HAP-1 (cell line): Measurements from ENCODE around the gene FLYWCH1.

Experiments
- DNase-seq, 2 experiments: peaks; one replicate each; pipeline ENCODE4 v3.0.0-alpha.2; 2016 to 2020; ENCODE audit warnings: low spot score in 2 of 2
- H3K27me3 ChIP-seq: fragments of 250-450 bp; sonication (Bioruptor Pico); 2 replicates; pipeline ENCODE4 v1.5.1; 2020; ENCODE audit warnings: low read depth, mild to moderate bottlenecking, moderate library complexity
- H3K36me3 ChIP-seq: fragments of 250-450 bp; sonication (Bioruptor Pico); replicated peaks from 2 replicates; pipeline ENCODE4 v1.5.1; 2020; ENCODE audit warnings: mild to moderate bottlenecking
- H3K4me1 ChIP-seq: fragments of 250-450 bp; sonication (Bioruptor Pico); 2 replicates; pipeline ENCODE4 v1.5.1; 2020; ENCODE audit warnings: mild to moderate bottlenecking
- H3K4me3 ChIP-seq: fragments of 250-450 bp; sonication (Bioruptor Pico); 2 replicates; pipeline ENCODE4 v1.5.1; 2020; ENCODE audit warnings: mild to moderate bottlenecking, moderate library complexity
- H3K9me3 ChIP-seq: fragments of 250-450 bp; sonication (Bioruptor Pico); 2 replicates; pipeline ENCODE4 v1.5.1; 2020; ENCODE audit warnings: mild to moderate bottlenecking, moderate library complexity
- in situ Hi-C: fragments of 300-500 bp; cut with MboI; formaldehyde crosslinking; loops from 3 replicates; pipeline ENCODE4 v1.14.3; 2020; ENCODE audit warnings: low sequenced_read_pairs, inconsistent platforms, mixed read lengths

Gene FLYWCH1

DNA sequence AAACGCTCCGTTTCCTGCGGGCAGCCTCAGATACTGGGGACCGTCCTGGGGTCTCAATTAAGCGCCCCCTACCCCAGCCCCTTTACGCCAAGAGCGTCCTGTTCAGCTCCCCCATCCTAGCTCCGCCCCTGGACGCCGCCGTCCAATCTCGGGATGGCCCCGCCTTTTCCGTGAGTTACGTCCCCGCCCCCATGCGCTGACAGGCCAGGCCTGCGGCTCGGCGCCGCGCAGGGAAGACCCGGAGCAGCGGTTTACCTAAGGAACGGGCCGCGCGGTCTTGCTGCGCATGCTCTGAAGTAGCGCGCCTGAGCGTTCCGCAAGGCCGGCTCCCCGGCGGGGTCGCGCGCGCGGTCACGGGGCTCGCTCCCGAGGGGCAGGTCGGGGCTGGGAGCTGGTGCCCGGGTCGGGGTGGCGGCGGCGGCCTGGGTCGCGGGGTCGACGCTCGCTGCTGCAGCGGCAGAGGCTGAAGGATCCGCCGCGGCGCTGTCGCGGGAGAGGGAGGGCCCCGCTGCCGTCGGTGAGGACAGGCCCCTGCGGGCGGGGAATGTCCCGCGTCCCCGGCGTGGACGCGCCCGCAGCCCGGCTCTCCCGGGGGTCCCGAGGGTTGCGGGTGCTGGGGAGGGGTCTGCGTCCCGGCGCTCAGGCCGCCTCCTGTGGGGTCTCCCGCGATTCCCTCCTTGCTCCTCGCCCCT is at the start of gene FLYWCH1:
FLYWCH1 (plus strand) TSS at position 294 of the 692 bp plus-strand sequence. CDS start 17,755 bp downstream, outside the sequence.
- Histone ChIP-seq H3K27me3 (no peaks in the 10 kb centered on the region), H3K36me3 (peaks cover 21% of the 10 kb centered on the region), H3K4me3 (peak within 1 kb of the TSS; percentile 66), H3K4me1 (peaks cover 10% of the 10 kb centered on the region), H3K9me3 (no peaks in the 10 kb centered on the region)
- in situ Hi-C loops, result no loop called here
- DNase-seq, result peak; percentile 98 to 99

GRCh38 chr16:2865651-2866050 is 46.1 kb upstream of the FLYWCH1 start:
- in situ Hi-C loops, result no loop called here
- Histone ChIP-seq H3K4me1 (peaks cover 7% of the 10 kb centered on the region), H3K27me3 (peaks cover 6% of the 10 kb centered on the region), H3K36me3 (no peaks in the 10 kb centered on the region), H3K4me3 (no peak overlapping the region), H3K9me3 (0 out of 2 replicates have a peak, but pooled peaks cover 2% of the 10 kb centered on the region)
- no peak for DNase-seq

DNA sequence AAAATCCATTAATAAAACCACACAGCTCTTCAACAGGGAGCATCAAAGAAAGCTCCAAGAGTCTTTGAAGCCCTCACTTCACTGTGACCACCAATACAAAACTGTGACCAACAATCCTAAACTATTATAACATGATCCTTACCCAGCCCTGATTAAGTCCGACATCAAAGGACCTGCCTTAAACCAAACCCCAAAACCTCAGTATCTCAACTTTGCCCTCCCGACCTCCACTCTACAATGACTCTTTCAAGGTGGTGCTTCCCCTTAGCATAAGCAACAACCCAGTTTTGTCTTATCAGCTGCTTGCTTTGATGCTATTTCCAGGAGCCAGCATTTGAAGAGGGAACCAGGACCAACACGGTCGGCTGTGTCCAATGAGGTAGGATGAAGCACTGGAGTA is 45.3 kb upstream of the FLYWCH1 start:
- peaks cover 6% of the 10 kb centered on the region for H3K27me3 ChIP-seq
- in situ Hi-C loops, result no loop called here

GRCh38 chr16:2867661-2867986 is 44.1 kb upstream of the FLYWCH1 start:
- DNase-seq, result peak in 1 of 2 experiments; percentile 4
- in situ Hi-C loops, result no loop called here
- Histone ChIP-seq H3K4me3 (peak overlapping the region; percentile 80), H3K9me3 (0 out of 2 replicates have a peak, but pooled peaks cover 2% of the 10 kb centered on the region), H3K4me1 (peaks cover 7% of the 10 kb centered on the region), H3K27me3 (peaks cover 6% of the 10 kb centered on the region), H3K36me3 (no peaks in the 10 kb centered on the region)

More for the DNA sequence above, 45.3 kb upstream of the FLYWCH1 start:
- Histone ChIP-seq H3K36me3 (no peaks in the 10 kb centered on the region), H3K4me1 (peaks cover 7% of the 10 kb centered on the region), H3K9me3 (0 out of 2 replicates have a peak, but pooled peaks cover 2% of the 10 kb centered on the region), H3K4me3 (no peak overlapping the region)
- DNase-seq, result no peak

DNA sequence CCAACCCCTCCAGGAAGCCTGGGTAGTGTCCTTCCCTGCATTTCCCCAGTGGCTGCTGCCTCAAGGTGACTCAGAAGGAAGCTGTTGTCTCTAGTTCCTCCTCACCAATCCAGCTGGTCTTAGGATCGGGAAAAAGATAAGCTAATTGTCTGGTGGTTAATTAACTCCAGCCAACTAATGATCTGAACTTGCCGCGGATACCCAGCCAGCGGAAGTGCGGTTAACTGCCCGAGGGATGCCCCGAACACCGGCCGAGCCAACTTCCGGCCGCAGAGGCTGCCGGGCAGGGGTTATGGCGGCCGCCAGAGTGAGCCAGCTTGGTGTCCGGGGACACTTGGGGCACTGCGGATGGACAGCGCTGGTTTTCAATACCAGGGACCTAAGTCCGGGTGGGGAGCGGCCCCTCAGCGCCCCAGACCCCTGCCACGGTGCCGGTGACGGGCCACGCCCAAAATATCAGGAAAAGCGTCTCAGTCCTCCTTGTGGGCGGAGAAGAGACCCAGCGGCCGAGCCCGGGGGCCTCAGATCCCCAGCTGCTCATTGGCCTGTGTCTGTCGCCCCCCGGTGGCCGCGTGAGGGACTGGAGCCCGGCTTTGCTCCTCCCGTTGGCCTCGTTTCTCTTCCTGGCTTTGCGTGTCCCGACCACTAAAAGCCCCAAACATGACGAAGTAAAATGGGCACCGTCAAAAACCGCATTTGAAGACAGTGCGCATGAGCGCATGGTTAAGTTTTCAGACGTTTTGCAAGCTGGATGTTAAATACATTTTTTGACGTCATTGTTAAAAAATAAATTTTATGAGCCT is 43.5 kb upstream of the FLYWCH1 start:
- H3K27me3 ChIP-seq, result peaks cover 6% of the 10 kb centered on the region
- in situ Hi-C loops, result no loop called here

GRCh38 chr16:2871926-2872325 is 39.8 kb upstream of the FLYWCH1 start:
- Histone ChIP-seq H3K27me3 (no peaks in the 10 kb centered on the region), H3K9me3 (0 out of 2 replicates have a peak, but pooled peaks cover 2% of the 10 kb centered on the region)
- in situ Hi-C loops, result no loop called here

More for the DNA sequence above, 43.5 kb upstream of the FLYWCH1 start:
- peak overlapping the region; percentile 80 for H3K4me3 ChIP-seq
- no peaks in the 10 kb centered on the region for H3K36me3 ChIP-seq
- DNase-seq, result peak; percentile 83 to 96
- 0 out of 2 replicates have a peak, but pooled peaks cover 2% of the 10 kb centered on the region for H3K9me3 ChIP-seq
- H3K4me1 ChIP-seq, result peaks cover 7% of the 10 kb centered on the region

GRCh38 chr16:2874032-2874911 is 37.5 kb upstream of the FLYWCH1 start:
- Histone ChIP-seq H3K9me3 (no peaks in the 10 kb centered on the region), H3K36me3 (no peaks in the 10 kb centered on the region), H3K4me1 (no peaks in the 10 kb centered on the region; the same call in 1 of the 2 replicates), H3K4me3 (no peak overlapping the region), H3K27me3 (no peaks in the 10 kb centered on the region)
- in situ Hi-C loops, result no loop called here
- no peak for DNase-seq

More at GRCh38 chr16:2871926-2872325, 39.8 kb upstream of the FLYWCH1 start:
- no peak overlapping the region for H3K4me3 ChIP-seq
- H3K4me1 ChIP-seq, result peaks cover 7% of the 10 kb centered on the region
- H3K36me3 ChIP-seq, result no peaks in the 10 kb centered on the region
- DNase-seq, result no peak

DNA sequence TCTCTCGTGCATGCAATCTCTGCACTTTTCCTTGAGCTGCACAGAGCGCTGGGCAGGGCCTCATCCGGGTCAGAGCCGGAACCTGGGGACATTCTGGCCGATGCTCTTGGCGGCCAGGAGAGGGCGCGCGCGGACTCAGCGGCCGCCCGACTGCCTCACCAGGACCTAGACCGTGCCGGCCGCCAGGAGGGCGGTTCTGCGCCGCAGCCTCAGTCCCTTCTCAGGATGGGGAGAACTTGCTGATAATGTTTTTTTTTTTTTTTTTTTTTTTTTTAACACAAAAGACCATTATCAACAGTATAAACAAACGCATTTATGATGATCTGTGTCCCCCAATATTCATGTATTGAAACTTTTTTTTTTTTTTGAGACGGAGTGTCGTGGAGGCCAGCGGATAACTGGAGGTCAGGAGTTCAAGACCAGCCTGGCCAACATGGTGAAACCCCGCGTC is 36.8 kb upstream of the FLYWCH1 start:
- H3K27me3 ChIP-seq, result no peaks in the 10 kb centered on the region
- H3K9me3 ChIP-seq, result peaks cover 2% of the 10 kb centered on the region; the same call in 1 of the 2 replicates
- H3K4me1 ChIP-seq, result no peaks in the 10 kb centered on the region; the same call in 1 of the 2 replicates
- in situ Hi-C loops, result no loop called here
- no peaks in the 10 kb centered on the region for H3K36me3 ChIP-seq
- no peak overlapping the region for H3K4me3 ChIP-seq
- peak; percentile 78 to 84 for DNase-seq

DNA sequence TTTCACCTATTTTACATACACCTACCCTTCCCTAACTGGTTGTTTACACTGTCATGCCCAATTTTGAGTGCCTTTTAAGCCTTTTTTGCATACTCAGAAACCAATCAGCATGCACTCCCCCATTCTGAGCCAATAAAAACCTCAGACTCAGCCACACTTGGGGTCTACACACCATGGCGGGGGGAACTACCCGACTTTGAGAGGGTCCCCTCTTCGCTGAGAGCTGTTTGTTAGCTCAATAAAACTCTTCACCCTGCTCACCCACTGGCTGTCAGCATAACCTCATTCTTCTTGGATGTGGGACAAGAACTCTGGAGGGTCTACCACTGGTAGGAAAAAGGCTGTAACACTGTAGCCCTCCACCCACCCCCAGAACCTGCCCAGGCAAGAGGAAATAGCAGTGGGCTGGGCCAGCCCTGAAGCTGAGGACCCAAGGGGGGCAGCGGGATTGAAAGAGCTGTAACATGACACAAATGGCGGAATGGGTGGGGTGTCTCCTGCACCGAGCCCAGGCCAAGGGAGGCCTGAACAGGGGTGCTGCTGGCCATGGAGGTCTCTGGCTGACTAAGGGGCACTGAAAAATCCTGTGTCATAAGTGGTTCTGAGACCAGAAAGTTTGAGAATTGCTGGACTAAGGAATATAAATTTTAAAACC is 31.8 kb upstream of the FLYWCH1 start:
- Histone ChIP-seq H3K9me3 (peaks cover 7% of the 10 kb centered on the region; the same call in 1 of the 2 replicates), H3K27me3 (no peaks in the 10 kb centered on the region), H3K4me1 (0 out of 2 replicates have a peak, but pooled peaks cover 4% of the 10 kb centered on the region), H3K4me3 (no peak overlapping the region), H3K36me3 (no peaks in the 10 kb centered on the region)
- DNase-seq, result no peak
- in situ Hi-C loops, result no loop called here

GRCh38 chr16:2881783-2882649 is 29.7 kb upstream of the FLYWCH1 start:
- in situ Hi-C loops, result no loop called here
- Histone ChIP-seq H3K4me3 (peak overlapping the region; percentile 90), H3K9me3 (peaks cover 7% of the 10 kb centered on the region; the same call in 1 of the 2 replicates), H3K36me3 (no peaks in the 10 kb centered on the region), H3K4me1 (0 out of 2 replicates have a peak, but pooled peaks cover 4% of the 10 kb centered on the region), H3K27me3 (no peaks in the 10 kb centered on the region)
- peak; percentile 28 to 63 for DNase-seq

GRCh38 chr16:2882650-2883457 is 28.9 kb upstream of the FLYWCH1 start, which contains the start of gene FLYWCH2:
TSS of gene FLYWCH2 (plus strand) at chr16:2883215. CDS start at chr16:2896450, 13,235 bp downstream.
- in situ Hi-C loops, result no loop called here
- Histone ChIP-seq H3K9me3 (peaks cover 7% of the 10 kb centered on the region; the same call in 1 of the 2 replicates), H3K4me3 (peak within 1 kb of the TSS; percentile 90), H3K27me3 (no peaks in the 10 kb centered on the region), H3K4me1 (0 out of 2 replicates have a peak, but pooled peaks cover 4% of the 10 kb centered on the region), H3K36me3 (no peaks in the 10 kb centered on the region; the same call in 1 of the 2 replicates)
- DNase-seq, result peak; percentile 96 to 99
